ENCODE data around the gene DSC1.

DNA sequence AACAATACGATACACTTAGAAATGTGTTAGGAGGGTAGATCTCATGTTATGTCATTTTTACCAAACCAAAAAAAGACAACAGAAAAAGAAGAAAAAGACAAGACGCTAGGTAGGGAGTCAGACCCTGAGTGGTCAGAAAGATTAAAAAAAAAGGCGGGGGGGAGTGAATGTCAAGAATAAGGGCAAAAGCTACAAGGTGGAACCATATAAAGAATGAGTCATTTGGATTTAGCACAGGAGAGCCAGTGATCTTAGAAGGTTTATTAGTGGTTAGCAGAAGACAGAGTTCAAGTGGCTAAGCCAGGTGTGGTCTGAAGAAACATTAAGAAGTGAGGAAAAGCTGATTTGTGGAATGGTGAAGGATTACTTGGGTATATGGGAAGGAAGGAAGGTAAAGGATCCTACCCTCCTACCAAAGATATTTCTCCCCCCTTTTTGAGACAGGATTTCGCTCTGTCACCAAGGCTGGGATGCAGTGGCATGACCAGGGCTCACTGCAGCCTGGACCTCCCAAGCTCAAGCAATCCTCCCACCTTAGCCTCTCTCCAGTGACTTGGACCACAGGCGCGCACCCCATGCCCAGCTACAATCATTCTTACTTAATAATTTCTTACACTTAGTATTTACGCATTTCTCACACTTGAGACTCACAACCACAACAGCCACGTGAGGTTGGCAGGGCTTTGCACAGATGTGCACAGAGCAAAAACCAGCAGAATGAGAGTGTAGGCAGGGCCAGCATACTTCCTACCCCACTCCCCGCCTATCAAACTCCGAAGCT lies 63.0 kb downstream of the DSC1 start:
- TF ChIP-seq, protein P1, sequence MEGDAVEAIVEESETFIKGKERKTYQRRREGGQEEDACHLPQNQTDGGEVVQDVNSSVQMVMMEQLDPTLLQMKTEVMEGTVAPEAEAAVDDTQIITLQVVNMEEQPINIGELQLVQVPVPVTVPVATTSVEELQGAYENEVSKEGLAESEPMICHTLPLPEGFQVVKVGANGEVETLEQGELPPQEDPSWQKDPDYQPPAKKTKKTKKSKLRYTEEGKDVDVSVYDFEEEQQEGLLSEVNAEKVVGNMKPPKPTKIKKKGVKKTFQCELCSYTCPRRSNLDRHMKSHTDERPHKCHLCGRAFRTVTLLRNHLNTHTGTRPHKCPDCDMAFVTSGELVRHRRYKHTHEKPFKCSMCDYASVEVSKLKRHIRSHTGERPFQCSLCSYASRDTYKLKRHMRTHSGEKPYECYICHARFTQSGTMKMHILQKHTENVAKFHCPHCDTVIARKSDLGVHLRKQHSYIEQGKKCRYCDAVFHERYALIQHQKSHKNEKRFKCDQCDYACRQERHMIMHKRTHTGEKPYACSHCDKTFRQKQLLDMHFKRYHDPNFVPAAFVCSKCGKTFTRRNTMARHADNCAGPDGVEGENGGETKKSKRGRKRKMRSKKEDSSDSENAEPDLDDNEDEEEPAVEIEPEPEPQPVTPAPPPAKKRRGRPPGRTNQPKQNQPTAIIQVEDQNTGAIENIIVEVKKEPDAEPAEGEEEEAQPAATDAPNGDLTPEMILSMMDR (IDR thresholded peaks at IDR 0.05), result no peak
- no peak for TF ChIP-seq POLR2A (IDR thresholded peaks at IDR 0.05)
